IMR-90 (cell line): ENCODE results near the gene NPY2R. TPM values are rescaled to one million over a fixed set of nuclear protein-coding genes. Genes with fewer than 3 reads are reported as not detected.

Experiments used
- ATAC-seq: fragments of 200-7000 bp; cut with Tn5 transposase; 2 replicates; pipeline ENCODE4 v1.9.1; 2020; ENCODE audit warnings: low read depth, mild to moderate bottlenecking, moderate library complexity
- BruUV-seq: library from RNA; stranded (reverse); fragments of 400-500 nt; replicated peaks from 2 replicates; lab custom pipeline; 2021; lab: Mats Ljungman, UMichigan
- CTCF ChIA-PET: fragments of 300-600 bp; formaldehyde crosslinking; extraction: SDS; loops from one replicate; lab custom pipeline; 2021; ENCODE audit warnings: antibody characterized with exemption; lab: Yijun Ruan, JAX
- POLR2A ChIA-PET: fragments of 300-600 bp; sonication (Branson Sonifier 250); formaldehyde crosslinking; loops from one replicate; lab custom pipeline; 2022; ENCODE audit warnings: antibody characterized with exemption; ENCODE audit not compliant: unreplicated experiment; lab: Charles Lee
- DNase-seq: peaks from one replicate; pipeline ENCODE4 v3.0.0; 2013
- H2AFZ ChIP-seq: replicated peaks from 2 replicates; pipeline ENCODE3; 2013; ENCODE audit warnings: low read length, mild to moderate bottlenecking; ENCODE audit not compliant: poor library complexity
- H2AK5ac ChIP-seq: 2 replicates; pipeline ENCODE4 v1.6.1; 2013; ENCODE audit warnings: low read depth, low read length, inconsistent platforms
- H2AK9ac ChIP-seq: replicated peaks from 2 replicates; pipeline ENCODE3; 2013; ENCODE audit warnings: mild to moderate bottlenecking, low read depth, low read length, moderate library complexity; ENCODE audit not compliant: poor library complexity
- H2BK120ac ChIP-seq: 2 replicates; pipeline ENCODE4 v1.6.1; 2013; ENCODE audit warnings: low read depth, low read length, inconsistent platforms
- H2BK15ac ChIP-seq: 3 replicates; pipeline ENCODE4 v1.6.1; 2013; ENCODE audit warnings: low read depth, low read length, inconsistent platforms
- H2BK20ac ChIP-seq: 2 replicates; pipeline ENCODE4 v1.6.1; 2013; ENCODE audit warnings: low read depth, mild to moderate bottlenecking, inconsistent platforms, low read length, moderate library complexity
- H2BK5ac ChIP-seq: 2 replicates; pipeline ENCODE4 v1.6.1; 2013; ENCODE audit warnings: mild to moderate bottlenecking, low read depth, low read length, inconsistent platforms; ENCODE audit not compliant: poor library complexity, severe bottlenecking
- H3K14ac ChIP-seq: replicated peaks from 2 replicates; pipeline ENCODE4 v1.6.1; 2013; ENCODE audit warnings: low read depth, low read length, inconsistent platforms
- H3K18ac ChIP-seq: 2 replicates; pipeline ENCODE4 v1.6.1; 2013; ENCODE audit warnings: low read depth, low read length, control low read depth
- H3K23ac ChIP-seq: 2 replicates; pipeline ENCODE4 v1.6.1; 2013; ENCODE audit warnings: low read depth, low read length, inconsistent platforms
- H3K27ac ChIP-seq: 2 replicates; pipeline ENCODE4 v1.5.1; 2013; ENCODE audit warnings: mild to moderate bottlenecking, control low read depth, low read length; ENCODE audit not compliant: insufficient read depth
- H3K27me3 ChIP-seq: 2 replicates; pipeline ENCODE4 v1.6.1; 2013; ENCODE audit warnings: low read length; ENCODE audit not compliant: control insufficient read depth, insufficient read depth
- H3K36me3 ChIP-seq: 2 replicates; pipeline ENCODE4 v1.6.1; 2013; ENCODE audit warnings: low read length, mixed read lengths; ENCODE audit not compliant: control insufficient read depth, insufficient read depth
- H3K4ac ChIP-seq: 2 replicates; pipeline ENCODE4 v1.6.1; 2013; ENCODE audit warnings: low read depth, low read length, inconsistent platforms
- H3K4me1 ChIP-seq: 2 replicates; pipeline ENCODE4 v1.6.1; 2013; ENCODE audit warnings: low read length, mixed read lengths; ENCODE audit not compliant: control insufficient read depth, insufficient read depth
- H3K4me2 ChIP-seq: 2 replicates; pipeline ENCODE4 v1.6.1; 2013; ENCODE audit warnings: low read depth, mild to moderate bottlenecking, control low read depth, low read length, moderate library complexity
- H3K4me3 ChIP-seq: 2 replicates; pipeline ENCODE4 v1.5.1; 2013; ENCODE audit warnings: low read depth, mild to moderate bottlenecking, control low read depth, low read length, moderate library complexity; ENCODE audit not compliant: insufficient read depth
- H3K56ac ChIP-seq: 2 replicates; pipeline ENCODE4 v1.6.1; 2013; ENCODE audit warnings: low read length, inconsistent platforms; ENCODE audit not compliant: insufficient read depth; ENCODE audit errors: extremely low read depth
- H3K79me1 ChIP-seq, 2 experiments: 2 replicates each; pipeline ENCODE4 v1.6.1; 2013; ENCODE audit warnings: low read length in 2 of 2, inconsistent platforms in 1 of 2, low read depth in 1 of 2
- H3K9ac ChIP-seq: 2 replicates; pipeline ENCODE4 v1.6.1; 2013; ENCODE audit warnings: low read depth, low read length, control low read depth
- H3K9me1 ChIP-seq: 2 replicates; pipeline ENCODE4 v1.6.1; 2013; ENCODE audit warnings: low read length, inconsistent platforms; ENCODE audit not compliant: insufficient read depth
- H3K9me3 ChIP-seq: 2 replicates; pipeline ENCODE4 v1.6.1; 2013; ENCODE audit warnings: low read length; ENCODE audit not compliant: control insufficient read depth, insufficient read depth
- H4K20me1 ChIP-seq: 2 replicates; pipeline ENCODE4 v1.6.1; 2013; ENCODE audit warnings: low read length, inconsistent platforms; ENCODE audit not compliant: insufficient read depth
- H4K5ac ChIP-seq: 2 replicates; pipeline ENCODE4 v1.6.1; 2013; ENCODE audit warnings: mild to moderate bottlenecking, low read depth, low read length, control low read depth
- H4K8ac ChIP-seq, 2 experiments: 2 replicates each; pipeline ENCODE4 v1.6.1; 2013; ENCODE audit warnings: low read depth in 2 of 2, low read length in 2 of 2, control low read depth in 1 of 2, inconsistent platforms in 1 of 2
- H4K91ac ChIP-seq: 2 replicates; pipeline ENCODE4 v1.6.1; 2013; ENCODE audit warnings: low read depth, low read length, inconsistent platforms; ENCODE audit not compliant: insufficient read depth
- CEBPB ChIP-seq: IDR thresholded peaks from 2 replicates; pipeline ENCODE4 v1.6.1; 2012; ENCODE audit warnings: low read depth, low read length, improper control_type of control experiment
- CHD1 ChIP-seq: IDR thresholded peaks from 2 replicates; pipeline ENCODE4 v1.6.1; 2012; ENCODE audit warnings: low read depth, low read length, improper control_type of control experiment
- ELK1 ChIP-seq: fragments of 150-350 bp; IDR thresholded peaks from 2 replicates; pipeline ENCODE4 v1.6.1; 2016; ENCODE audit warnings: low read depth, mild to moderate bottlenecking, low read length, moderate library complexity, borderline replicate concordance
- MAFK ChIP-seq: IDR thresholded peaks from 2 replicates; pipeline ENCODE4 v1.6.1; 2012; ENCODE audit warnings: low read depth, low read length, improper control_type of control experiment
- MAZ ChIP-seq: IDR thresholded peaks from 2 replicates; pipeline ENCODE4 v1.6.1; 2012; ENCODE audit warnings: low read depth, mild to moderate bottlenecking, low read length, improper control_type of control experiment, moderate library complexity, borderline replicate concordance
- MXI1 ChIP-seq: IDR thresholded peaks from 2 replicates; pipeline ENCODE4 v1.6.1; 2012; ENCODE audit warnings: low read depth, mild to moderate bottlenecking, low read length, moderate library complexity, borderline replicate concordance
- NFE2L2 ChIP-seq: fragments of 150-350 bp; IDR thresholded peaks from 2 replicates; pipeline ENCODE4 v1.6.1; 2016; ENCODE audit warnings: low read depth, mild to moderate bottlenecking, low read length
- POLR2A ChIP-seq: IDR thresholded peaks from 2 replicates; pipeline ENCODE4 v1.6.1; 2012; ENCODE audit warnings: mild to moderate bottlenecking, low read depth, low read length
- RCOR1 ChIP-seq: IDR thresholded peaks from 2 replicates; pipeline ENCODE4 v1.6.1; 2012; ENCODE audit warnings: mild to moderate bottlenecking, low read length, improper control_type of control experiment; ENCODE audit not compliant: insufficient replicate concordance
- USF2 ChIP-seq: fragments of 150-350 bp; IDR thresholded peaks from 2 replicates; pipeline ENCODE4 v1.6.1; 2017; ENCODE audit warnings: mild to moderate bottlenecking, antibody characterized with exemption, low read length, low read depth
- WGBS, 2 experiments: methylation state at CpG; one replicate each; pipeline versions ENCODE4 v1.1.5 to v1.1.7; 2013; ENCODE audit warnings: missing lambda C conversion rate in 2 of 2; ENCODE audit not compliant: insufficient read length in 1 of 2; ENCODE audit errors: extremely low coverage in 2 of 2; 5-methylcytosine and 5-hydroxymethylcytosine counted together
- dilution Hi-C: fragments of 300-500 bp; cut with HindIII; formaldehyde crosslinking; loops from one replicate; pipeline ENCODE4 v1.14.3; 2018; ENCODE audit warnings: low sequenced_read_pairs; ENCODE audit not compliant: unreplicated experiment
- in situ Hi-C: fragments of 300-500 bp; cut with MboI; formaldehyde crosslinking; loops from 3 replicates; pipeline ENCODE4 v1.14.3; 2019; ENCODE audit warnings: low sequenced_read_pairs, inconsistent platforms, mixed read lengths
- intact Hi-C: fragments of 100-400 bp; cut with micrococcal nuclease; formaldehyde crosslinking; loops from 2 replicates; pipeline ENCODE4 v1.10.0; 2022
- polyA plus RNA-seq, 3 experiments: library from polyadenylated mRNA; depleted of rRNA; stranded (reverse); fragments of >200 nt; gene quantifications; 2 replicates each; pipeline ENCODE4 v1.2.3, GENCODE V29; 2012; ENCODE audit warnings: low replicate concordance in 1 of 3
- total RNA-seq: library from RNA; depleted of rRNA; stranded (reverse); fragments of >200 nt; gene quantifications from 2 replicates; pipeline ENCODE4 v1.2.3, GENCODE V29; 2012; rRNA removed

NPY2R gene
- total and polyA plus RNA-seq, 2 of the 4 experiments (the other 2 are of a cell fraction): not detected

GRCh38 chr4:155265113-155265512 is 56.7 kb downstream of the NPY2R start:
- no peak overlapping the region for H3K4ac ChIP-seq
- H3K4me1 ChIP-seq: no peaks in the 10 kb centered on the region
- no peak overlapping the region for H3K4me2 ChIP-seq
- dilution Hi-C loops (no loop called here), in situ Hi-C loops (no loop called here), intact Hi-C loops (no loop called here)
- no peak overlapping the region for H2AK9ac ChIP-seq
- no CpG with 5 or more reads among the region's 2 CpGs for whole genome bisulfite sequencing, 2 experiments
- no peak overlapping the region for H2AK5ac ChIP-seq
- no peak overlapping the region for H2BK5ac ChIP-seq
- H2BK120ac ChIP-seq: no peak overlapping the region
- ChIA-PET POLR2A (no interaction called here), CTCF (no interaction called here)
- H2BK15ac ChIP-seq: no peak overlapping the region
- H3K23ac ChIP-seq: no peak overlapping the region
- no peak overlapping the region for H2BK20ac ChIP-seq
- BruUV-seq: no TSS peak
- H4K20me1 ChIP-seq: no peaks in the 10 kb centered on the region
- H3K14ac ChIP-seq: no peak overlapping the region
- no peaks in the 10 kb centered on the region for H3K9me1 ChIP-seq
- H3K27me3 ChIP-seq: no peaks in the 10 kb centered on the region
- no peak overlapping the region for H3K9ac ChIP-seq
- no peak overlapping the region for H4K8ac ChIP-seq
- H3K27ac ChIP-seq: no peak overlapping the region
- no peaks in the 10 kb centered on the region for H3K79me1 ChIP-seq
- TF ChIP-seq MAFK (no peak), CHD1 (no peak), ELK1 (no peak), POLR2A (no peak), MAZ (no peak), CEBPB (no peak), NFE2L2 (no peak), USF2 (no peak), MXI1 (no peak), RCOR1 (no peak)
- no peak overlapping the region for H3K56ac ChIP-seq
- no peak for DNase-seq
- ATAC-seq: no peak
- H3K36me3 ChIP-seq: no peaks in the 10 kb centered on the region
- H3K9me3 ChIP-seq: no peaks in the 10 kb centered on the region
- no peak overlapping the region for H3K4me3 ChIP-seq
- no peak overlapping the region for H2AFZ ChIP-seq
- H3K18ac ChIP-seq: no peak overlapping the region
- H4K5ac ChIP-seq: no peak overlapping the region
- H4K91ac ChIP-seq: no peak overlapping the region

Other genes with a start within 250 kb of the NPY2R start
- 6.6 and 9.2 TPM in 2 replicates for gene MAP9, start 168.3 kb downstream of the NPY2R start, total RNA-seq
- gene MAP9, start 168.3 kb downstream of the NPY2R start, polyA plus RNA-seq (2012; rRNA removed): 3.2 and 4.0 TPM in 2 replicates